ENCODE measurements around the gene LGI2. TPM values are rescaled to one million over a fixed set of nuclear protein-coding genes. Genes with fewer than 3 reads are reported as not detected.

Gene LGI2
- total RNA-seq, 2 donors from 2014 or later = 3.7 to 4.0 TPM

DNA sequence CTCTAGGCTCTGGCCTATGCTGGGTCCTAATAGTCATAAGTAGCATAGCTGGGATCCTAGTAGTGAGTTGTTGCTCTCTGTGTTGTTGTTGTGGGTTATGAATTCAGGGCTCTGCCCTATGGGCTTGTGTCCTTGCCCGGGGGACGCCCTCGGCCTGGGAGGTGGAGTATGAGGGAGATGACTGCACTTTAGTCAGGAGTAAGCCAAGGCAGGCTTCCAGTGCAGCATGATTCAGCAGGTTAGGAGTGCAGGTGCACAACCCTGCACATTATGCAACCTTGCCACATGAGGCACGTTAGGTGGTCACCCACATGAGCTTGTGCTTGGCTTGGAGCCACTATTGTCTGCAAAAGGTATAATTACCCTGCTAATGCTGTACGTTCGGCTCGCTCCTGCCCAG lies 59.6 kb downstream of the LGI2 start:
- no peak overlapping the region for H3K4me3 ChIP-seq
- TF ChIP-seq, protein P1, sequence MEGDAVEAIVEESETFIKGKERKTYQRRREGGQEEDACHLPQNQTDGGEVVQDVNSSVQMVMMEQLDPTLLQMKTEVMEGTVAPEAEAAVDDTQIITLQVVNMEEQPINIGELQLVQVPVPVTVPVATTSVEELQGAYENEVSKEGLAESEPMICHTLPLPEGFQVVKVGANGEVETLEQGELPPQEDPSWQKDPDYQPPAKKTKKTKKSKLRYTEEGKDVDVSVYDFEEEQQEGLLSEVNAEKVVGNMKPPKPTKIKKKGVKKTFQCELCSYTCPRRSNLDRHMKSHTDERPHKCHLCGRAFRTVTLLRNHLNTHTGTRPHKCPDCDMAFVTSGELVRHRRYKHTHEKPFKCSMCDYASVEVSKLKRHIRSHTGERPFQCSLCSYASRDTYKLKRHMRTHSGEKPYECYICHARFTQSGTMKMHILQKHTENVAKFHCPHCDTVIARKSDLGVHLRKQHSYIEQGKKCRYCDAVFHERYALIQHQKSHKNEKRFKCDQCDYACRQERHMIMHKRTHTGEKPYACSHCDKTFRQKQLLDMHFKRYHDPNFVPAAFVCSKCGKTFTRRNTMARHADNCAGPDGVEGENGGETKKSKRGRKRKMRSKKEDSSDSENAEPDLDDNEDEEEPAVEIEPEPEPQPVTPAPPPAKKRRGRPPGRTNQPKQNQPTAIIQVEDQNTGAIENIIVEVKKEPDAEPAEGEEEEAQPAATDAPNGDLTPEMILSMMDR (IDR thresholded peaks at IDR 0.05) = no peak
- no peak for ATAC-seq (ENCODE audit: insufficient number of reproducible peaks, low FRiP score, low read depth)

DNA sequence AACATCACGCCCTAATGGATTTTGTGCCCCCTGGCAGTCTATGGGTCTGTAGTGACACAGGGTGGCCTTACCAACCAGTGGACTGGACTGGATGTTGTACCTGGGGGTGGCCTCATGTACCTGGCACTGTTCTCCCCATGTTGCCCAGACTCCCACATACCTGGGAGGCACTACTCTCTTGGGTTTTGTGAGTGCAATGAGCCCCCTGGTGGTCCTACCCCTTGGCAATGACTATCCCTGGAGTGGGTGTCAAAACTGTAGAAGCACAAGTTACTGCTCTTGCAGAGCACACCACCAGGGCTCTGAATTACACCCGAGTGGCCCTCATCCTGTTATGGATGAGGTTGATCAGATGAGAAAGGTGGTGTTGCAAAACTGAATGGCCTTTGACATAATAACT lies 60.1 kb downstream of the LGI2 start:
- no peaks in the 10 kb centered on the region for H3K36me3 ChIP-seq
- no peak overlapping the region for H3K4me3 ChIP-seq
- H3K27ac ChIP-seq = no peak overlapping the region
- DNase-seq (ENCODE audit: low spot score) (no peak), ATAC-seq (ENCODE audit: insufficient number of reproducible peaks, low FRiP score, low read depth) (no peak)
- H3K9me3 ChIP-seq = no peaks in the 10 kb centered on the region
- TF ChIP-seq, protein P1 (IDR thresholded peaks at IDR 0.05) = no peak
- H3K4me1 ChIP-seq (ENCODE audit: control insufficient read depth in 1 of 2, low read depth in 2 of 2) = no peaks in the 10 kb centered on the region
- no peaks in the 10 kb centered on the region for H3K27me3 ChIP-seq (replicated peaks; ENCODE audit: insufficient read depth)

More for the DNA sequence above, 59.6 kb downstream of the LGI2 start:
- Histone ChIP-seq H3K27me3 (replicated peaks; ENCODE audit: insufficient read depth) (no peaks in the 10 kb centered on the region), H3K36me3 (no peaks in the 10 kb centered on the region), H3K27ac (no peak overlapping the region), H3K9me3 (no peaks in the 10 kb centered on the region), H3K4me1 (ENCODE audit: control insufficient read depth in 1 of 2, low read depth in 2 of 2) (no peaks in the 10 kb centered on the region)
- DNase-seq (ENCODE audit: low spot score) = no peak

DNA sequence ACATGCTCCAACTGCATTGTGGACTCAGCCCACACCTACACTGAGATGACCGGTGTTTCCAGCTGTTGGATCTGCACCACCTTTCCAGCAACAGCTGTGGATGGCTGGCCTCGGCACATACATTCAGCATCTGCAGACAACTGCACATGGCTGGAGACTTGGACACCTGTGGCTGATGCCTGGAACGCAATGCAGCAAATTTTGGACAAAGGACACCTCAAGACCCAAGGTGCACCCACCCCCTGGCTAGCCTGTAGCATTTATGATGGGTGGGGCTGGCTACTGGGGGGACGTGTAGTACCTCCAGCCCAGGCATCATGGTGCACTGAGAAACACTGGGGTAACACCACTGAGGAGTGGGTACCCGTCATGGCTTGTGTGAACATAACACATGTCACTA lies 60.6 kb downstream of the LGI2 start:
- Histone ChIP-seq H3K9me3 (no peaks in the 10 kb centered on the region), H3K27me3 (replicated peaks; ENCODE audit: insufficient read depth) (no peaks in the 10 kb centered on the region), H3K27ac (no peak overlapping the region), H3K4me3 (no peak overlapping the region), H3K36me3 (no peaks in the 10 kb centered on the region), H3K4me1 (ENCODE audit: control insufficient read depth in 1 of 2, low read depth in 2 of 2) (no peaks in the 10 kb centered on the region)
- DNase-seq (ENCODE audit: low spot score) (no peak), ATAC-seq (ENCODE audit: insufficient number of reproducible peaks, low FRiP score, low read depth) (no peak)
- TF ChIP-seq, protein P1 (IDR thresholded peaks at IDR 0.05) = no peak

- no peaks in the 10 kb centered on the region for H3K27me3 ChIP-seq (replicated peaks; ENCODE audit: insufficient read depth)
- DNase-seq (ENCODE audit: low spot score) (no peak), ATAC-seq (ENCODE audit: insufficient number of reproducible peaks, low FRiP score, low read depth) (no peak)
- TF ChIP-seq, protein P1 (IDR thresholded peaks at IDR 0.05) = no peak
- no peaks in the 10 kb centered on the region for H3K36me3 ChIP-seq
- no peaks in the 10 kb centered on the region for H3K4me1 ChIP-seq (ENCODE audit: control insufficient read depth in 1 of 2, low read depth in 2 of 2)
- H3K9me3 ChIP-seq = no peaks in the 10 kb centered on the region
- H3K4me3 ChIP-seq = no peak overlapping the region
- H3K27ac ChIP-seq = no peak overlapping the region
Measured at GRCh38 chr4:24969486-24969885, 61.3 kb downstream of the LGI2 start.

GRCh38 chr4:24968992-24969391 lies 61.8 kb downstream of the LGI2 start:
- DNase-seq (ENCODE audit: low spot score) = no peak
- Histone ChIP-seq H3K27me3 (replicated peaks; ENCODE audit: insufficient read depth) (no peaks in the 10 kb centered on the region), H3K9me3 (no peaks in the 10 kb centered on the region), H3K4me1 (ENCODE audit: control insufficient read depth in 1 of 2, low read depth in 2 of 2) (no peaks in the 10 kb centered on the region), H3K36me3 (no peaks in the 10 kb centered on the region), H3K4me3 (no peak overlapping the region), H3K27ac (no peak overlapping the region)
- ATAC-seq (ENCODE audit: insufficient number of reproducible peaks, low FRiP score, low read depth) = no peak
- TF ChIP-seq, protein P1 (IDR thresholded peaks at IDR 0.05) = no peak
